HEK293T (cell line): ENCODE measurements around the gene ZNF580.

ENCODE experiments used
- ARNT ChIP-seq: fragments of 450-650 bp; IDR thresholded peaks from 2 replicates; pipeline ENCODE4 v1.6.1; 2017; ENCODE audit warnings: mild to moderate bottlenecking
- ELF4 ChIP-seq: fragments of 450-650 bp; IDR thresholded peaks from 2 replicates; pipeline ENCODE4 v1.6.1; 2017; ENCODE audit warnings: antibody characterized with exemption
- FOXK2 ChIP-seq: fragments of 450-650 bp; IDR thresholded peaks from 2 replicates; pipeline ENCODE4 v1.6.1; 2016; ENCODE audit warnings: mild to moderate bottlenecking
- FOXM1 ChIP-seq: fragments of 450-650 bp; IDR thresholded peaks from 2 replicates; pipeline ENCODE4 v1.6.1; 2017; ENCODE audit warnings: mild to moderate bottlenecking, borderline replicate concordance
- HDGF ChIP-seq: fragments of 450-650 bp; IDR thresholded peaks from 2 replicates; pipeline ENCODE4 v1.6.1; 2017; ENCODE audit warnings: antibody characterized with exemption, borderline replicate concordance
- SP1 ChIP-seq: fragments of 450-650 bp; IDR thresholded peaks from 2 replicates; pipeline ENCODE4 v1.6.1; 2017
- SUZ12 ChIP-seq: fragments of 450-650 bp; IDR thresholded peaks from 2 replicates; pipeline ENCODE4 v1.6.1; 2016; ENCODE audit warnings: mild to moderate bottlenecking
- TARDBP ChIP-seq: fragments of 450-650 bp; IDR thresholded peaks from 2 replicates; pipeline ENCODE4 v1.6.1; 2016
- TF ChIP-seq, protein P1 (sequence below): fragments of 450-650 bp; IDR thresholded peaks from 2 replicates; pipeline ENCODE4 v1.6.1; 2016

- no peak for TF ChIP-seq FOXM1
- no peak for TF ChIP-seq SUZ12
- no peak for TF ChIP-seq ELF4
- TF ChIP-seq HDGF, result no peak
- no peak for TF ChIP-seq ARNT
- TF ChIP-seq SP1, result no peak
- TF ChIP-seq, protein P1, sequence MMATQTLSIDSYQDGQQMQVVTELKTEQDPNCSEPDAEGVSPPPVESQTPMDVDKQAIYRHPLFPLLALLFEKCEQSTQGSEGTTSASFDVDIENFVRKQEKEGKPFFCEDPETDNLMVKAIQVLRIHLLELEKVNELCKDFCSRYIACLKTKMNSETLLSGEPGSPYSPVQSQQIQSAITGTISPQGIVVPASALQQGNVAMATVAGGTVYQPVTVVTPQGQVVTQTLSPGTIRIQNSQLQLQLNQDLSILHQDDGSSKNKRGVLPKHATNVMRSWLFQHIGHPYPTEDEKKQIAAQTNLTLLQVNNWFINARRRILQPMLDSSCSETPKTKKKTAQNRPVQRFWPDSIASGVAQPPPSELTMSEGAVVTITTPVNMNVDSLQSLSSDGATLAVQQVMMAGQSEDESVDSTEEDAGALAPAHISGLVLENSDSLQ, result no peak
- no peak for TF ChIP-seq FOXK2
- TF ChIP-seq TARDBP, result no peak
Observed at GRCh38 chr19:55669418-55670279, 28.8 kb downstream of the ZNF580 start.
